ENCODE measurements around the gene EMC9. TPM values are rescaled to one million over a fixed set of nuclear protein-coding genes. Genes with fewer than 3 reads are reported as not detected.

The EMC9 gene
- total RNA-seq, 1 donor from 2014 or later, result 8.6 TPM

- FAIRE-seq (no peak), DNase-seq (ENCODE audit: low spot score in 2 of 2) (no peak)
These were observed 7.7 kb downstream of the EMC9 start for GRCh38 chr14:24133735-24134134.

GRCh38 chr14:24132976-24133375 is 8.4 kb downstream of the EMC9 start:
- FAIRE-seq, result no peak
- no peak for DNase-seq (ENCODE audit: low spot score in 2 of 2)

GRCh38 chr14:24132061-24132685 is 9.2 kb downstream of the EMC9 start:
- FAIRE-seq (no peak), DNase-seq (ENCODE audit: low spot score in 2 of 2) (no peak)

- FAIRE-seq (no peak), DNase-seq (ENCODE audit: low spot score in 2 of 2) (no peak)
These were observed 9.8 kb downstream of the EMC9 start for GRCh38 chr14:24131549-24131966.

GRCh38 chr14:24130717-24131548 is 10.5 kb downstream of the EMC9 start:
- no peak for DNase-seq (ENCODE audit: low spot score in 2 of 2)
- FAIRE-seq, result no peak

GRCh38 chr14:24130380-24130716 is 11.0 kb downstream of the EMC9 start, which contains the start of gene FITM1:
Gene FITM1, plus strand, starts transcription at chr14:24130659. Its CDS starts 905 bp downstream, at chr14:24131564.
- DNase-seq (ENCODE audit: low spot score in 2 of 2), result no peak
- no peak for FAIRE-seq

- FAIRE-seq, result no peak
- no peak for DNase-seq (ENCODE audit: low spot score in 2 of 2)
These were observed 11.9 kb downstream of the EMC9 start for GRCh38 chr14:24129410-24129998.

GRCh38 chr14:24127673-24128072 is 13.7 kb downstream of the EMC9 start:
- no peak for FAIRE-seq
- DNase-seq (ENCODE audit: low spot score in 2 of 2), result no peak

- FAIRE-seq (no peak), DNase-seq (ENCODE audit: low spot score in 2 of 2) (no peak)
These were observed 14.5 kb downstream of the EMC9 start for GRCh38 chr14:24126939-24127338.

- no peak for FAIRE-seq
- DNase-seq (ENCODE audit: low spot score in 2 of 2), result no peak
These were observed 17.7 kb downstream of the EMC9 start for GRCh38 chr14:24123424-24124417.

- DNase-seq (ENCODE audit: low spot score in 2 of 2) (no peak), FAIRE-seq (no peak)
These were observed 18.5 kb downstream of the EMC9 start for GRCh38 chr14:24122898-24123297.

GRCh38 chr14:24122416-24122815 is 19.0 kb downstream of the EMC9 start:
- no peak for DNase-seq (ENCODE audit: low spot score in 2 of 2)
- no peak for FAIRE-seq

GRCh38 chr14:24121210-24121609 is 20.2 kb downstream of the EMC9 start:
- FAIRE-seq, result no peak
- no peak for DNase-seq (ENCODE audit: low spot score in 2 of 2)

GRCh38 chr14:24119691-24120090 is 21.7 kb downstream of the EMC9 start:
- no peak for FAIRE-seq
- DNase-seq (ENCODE audit: low spot score in 2 of 2), result no peak

- DNase-seq (ENCODE audit: low spot score in 2 of 2) (no peak), FAIRE-seq (no peak)
These were observed 24.2 kb downstream of the EMC9 start for GRCh38 chr14:24117179-24117578.

- no peak for FAIRE-seq
These were observed 25.1 kb downstream of the EMC9 start for GRCh38 chr14:24116128-24116814.

GRCh38 chr14:24115422-24116127 is 25.8 kb downstream of the EMC9 start:
- FAIRE-seq, result no peak
- DNase-seq (ENCODE audit: low spot score in 2 of 2), result no peak

More at GRCh38 chr14:24116128-24116814, 25.1 kb downstream of the EMC9 start:
- no peak for DNase-seq (ENCODE audit: low spot score in 2 of 2)

- DNase-seq (ENCODE audit: low spot score in 2 of 2) (peak; percentile 97), FAIRE-seq (peak; percentile 90)
These were observed 26.6 kb downstream of the EMC9 start, which contains the start of the genes DCAF11 and NRL for GRCh38 chr14:24114532-24115421. Gene DCAF11, plus strand, starts transcription at chr14:24114777. Its CDS starts 818 bp downstream, at chr14:24115595. Gene NRL, minus strand, starts transcription at chr14:24114949. Its CDS starts 32,101 bp downstream, at chr14:24082848.

Data from frontal cortex (tissue), 4 donors.